Astrocyte (in vitro differentiated cells and primary cell): ENCODE results near the gene SIAH2.

Source experiments
- EZH2 ChIP-seq: IDR thresholded peaks from 2 replicates; pipeline ENCODE4 v1.6.1; 2012; ENCODE audit warnings: mild to moderate bottlenecking, low read length, inconsistent platforms; ENCODE audit not compliant: insufficient read depth
- TF ChIP-seq, protein P1 (sequence below): IDR thresholded peaks from 2 replicates; pipeline ENCODE4 v1.5.1; 2011; ENCODE audit warnings: low read depth, mild to moderate bottlenecking, inconsistent platforms, low read length, moderate library complexity; ENCODE audit not compliant: insufficient read depth

DNA sequence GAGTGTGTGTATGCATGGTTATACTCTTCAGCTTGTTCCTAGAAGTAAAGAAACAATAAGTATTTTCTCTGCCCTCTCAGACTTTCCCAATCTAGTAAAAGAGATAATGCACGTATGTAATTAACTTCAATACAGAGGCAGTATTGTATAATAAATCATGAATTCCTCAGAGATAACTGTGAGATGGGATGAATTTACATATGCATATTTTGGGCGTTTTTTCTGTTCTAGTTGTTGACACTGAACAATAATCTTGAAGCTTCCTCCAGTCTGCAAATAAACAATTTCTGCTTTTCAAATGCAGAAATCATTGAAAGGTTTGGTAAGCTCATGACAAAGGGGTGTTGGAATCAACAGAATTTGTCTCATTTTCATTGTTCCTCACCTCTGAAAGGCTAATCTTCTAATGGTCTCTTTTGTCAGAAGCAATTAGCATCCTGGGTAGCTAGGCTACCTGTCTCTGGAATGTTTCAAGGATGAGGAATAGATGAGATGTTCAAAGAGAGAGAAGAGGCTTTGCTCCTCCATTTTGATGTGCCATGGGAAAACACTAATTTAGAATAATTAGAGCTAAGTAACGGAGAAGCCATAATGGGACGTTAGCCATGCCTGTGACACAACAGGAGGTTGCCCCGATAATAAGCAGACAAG is 43.3 kb upstream of the SIAH2 start:
- TF ChIP-seq EZH2 = no peak
- TF ChIP-seq, protein P1, sequence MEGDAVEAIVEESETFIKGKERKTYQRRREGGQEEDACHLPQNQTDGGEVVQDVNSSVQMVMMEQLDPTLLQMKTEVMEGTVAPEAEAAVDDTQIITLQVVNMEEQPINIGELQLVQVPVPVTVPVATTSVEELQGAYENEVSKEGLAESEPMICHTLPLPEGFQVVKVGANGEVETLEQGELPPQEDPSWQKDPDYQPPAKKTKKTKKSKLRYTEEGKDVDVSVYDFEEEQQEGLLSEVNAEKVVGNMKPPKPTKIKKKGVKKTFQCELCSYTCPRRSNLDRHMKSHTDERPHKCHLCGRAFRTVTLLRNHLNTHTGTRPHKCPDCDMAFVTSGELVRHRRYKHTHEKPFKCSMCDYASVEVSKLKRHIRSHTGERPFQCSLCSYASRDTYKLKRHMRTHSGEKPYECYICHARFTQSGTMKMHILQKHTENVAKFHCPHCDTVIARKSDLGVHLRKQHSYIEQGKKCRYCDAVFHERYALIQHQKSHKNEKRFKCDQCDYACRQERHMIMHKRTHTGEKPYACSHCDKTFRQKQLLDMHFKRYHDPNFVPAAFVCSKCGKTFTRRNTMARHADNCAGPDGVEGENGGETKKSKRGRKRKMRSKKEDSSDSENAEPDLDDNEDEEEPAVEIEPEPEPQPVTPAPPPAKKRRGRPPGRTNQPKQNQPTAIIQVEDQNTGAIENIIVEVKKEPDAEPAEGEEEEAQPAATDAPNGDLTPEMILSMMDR = no peak
